Neutrophil (primary cell): ENCODE measurements around the gene SCO2.

Experiments used
- H3K27ac ChIP-seq: fragments of 200-600 bp; sonication (generic); 2 replicates; pipeline ENCODE4 v1.5.1; 2016; ENCODE audit warnings: mild to moderate bottlenecking, moderate library complexity
- H3K27me3 ChIP-seq: fragments of 200-600 bp; sonication (generic); 2 replicates; pipeline ENCODE4 v1.6.0; 2016; ENCODE audit warnings: mild to moderate bottlenecking
- H3K36me3 ChIP-seq: fragments of 200-600 bp; sonication (generic); 2 replicates; pipeline ENCODE4 v1.5.1; 2017
- H3K4me1 ChIP-seq, 2 experiments: fragments of 200-600 bp in 1 of 2; sonication (generic) in 1 of 2; 1 replicate in 1 of 2; 2 replicates in 1 of 2; pipeline versions ENCODE4 v1.5.1 to v1.6.1; 2013 to 2016; ENCODE audit warnings: low read depth in 1 of 2, low read length in 1 of 2, mild to moderate bottlenecking in 1 of 2, moderate library complexity in 1 of 2; ENCODE audit not compliant: control insufficient read depth in 1 of 2, insufficient read depth in 1 of 2
- H3K4me3 ChIP-seq, 2 experiments: fragments of 200-600 bp in 1 of 2; sonication (generic) in 1 of 2; 1 replicate in 1 of 2; 2 replicates in 1 of 2; pipeline ENCODE4 v1.5.1; 2013 to 2016; ENCODE audit warnings: low read depth in 1 of 2, low read length in 1 of 2, mild to moderate bottlenecking in 1 of 2, moderate library complexity in 1 of 2
- H3K9me3 ChIP-seq: fragments of 200-600 bp; sonication (generic); 2 replicates; pipeline ENCODE4 v1.5.1; 2016
- TF ChIP-seq, protein P1 (sequence below): fragments of 200-600 bp; sonication (generic); IDR thresholded peaks from 2 replicates; pipeline ENCODE4 v1.5.1; 2016; ENCODE audit warnings: antibody characterized with exemption

Gene SCO2, protein sequence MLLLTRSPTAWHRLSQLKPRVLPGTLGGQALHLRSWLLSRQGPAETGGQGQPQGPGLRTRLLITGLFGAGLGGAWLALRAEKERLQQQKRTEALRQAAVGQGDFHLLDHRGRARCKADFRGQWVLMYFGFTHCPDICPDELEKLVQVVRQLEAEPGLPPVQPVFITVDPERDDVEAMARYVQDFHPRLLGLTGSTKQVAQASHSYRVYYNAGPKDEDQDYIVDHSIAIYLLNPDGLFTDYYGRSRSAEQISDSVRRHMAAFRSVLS

DNA sequence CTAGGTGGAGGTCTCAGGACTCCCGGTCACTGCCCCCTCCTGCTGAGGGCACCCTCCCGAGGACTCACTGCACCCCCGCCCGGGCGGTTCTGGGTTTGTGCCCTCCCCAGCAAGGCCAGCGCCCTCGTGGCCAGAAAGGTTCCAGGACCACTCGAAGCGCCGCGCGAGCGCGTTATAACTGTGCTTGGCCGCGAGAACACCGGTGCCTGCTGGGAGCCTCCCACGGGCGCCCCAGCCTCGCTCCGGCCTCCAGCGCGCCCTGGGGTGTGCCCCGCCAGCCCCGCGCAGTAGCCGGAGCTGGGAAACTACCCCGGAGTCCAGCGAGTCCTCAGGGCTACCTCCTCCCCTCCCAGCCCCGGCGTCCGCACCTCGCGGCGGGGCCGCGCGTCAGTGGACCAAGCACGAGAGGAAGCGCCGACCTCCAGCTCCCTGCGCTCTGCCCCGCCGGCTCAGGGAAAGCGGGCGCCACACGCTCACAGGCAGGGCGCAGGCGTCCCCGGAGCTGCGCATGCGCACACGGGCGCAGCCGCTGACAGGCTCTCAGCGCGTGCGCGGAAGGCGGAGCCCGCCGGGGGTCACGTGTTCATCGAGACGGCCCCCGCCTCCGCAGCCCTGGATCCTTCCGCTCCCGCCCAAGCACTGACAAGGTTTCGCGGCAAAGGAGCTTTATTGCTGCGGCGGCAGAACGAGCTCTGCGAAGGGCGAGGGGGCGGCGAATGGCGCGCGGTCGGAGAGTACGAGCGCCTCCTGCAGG lies at the start of gene SCO2:
TSS of gene SCO2 (minus strand) at position 495 of the 754 bp plus-strand sequence. CDS start 1,187 bp downstream, outside the sequence.
- H3K27me3 ChIP-seq: no peaks in the 10 kb centered on the region
- peak within 1 kb of the TSS; percentile 81 to 98 for H3K4me3 ChIP-seq
- H3K4me1 ChIP-seq: peaks cover 44 to 46% of the 10 kb centered on the region in 2 experiments
- H3K9me3 ChIP-seq: no peaks in the 10 kb centered on the region
- peak within 1 kb of the TSS; percentile 98 for H3K27ac ChIP-seq
- H3K36me3 ChIP-seq: peaks cover 52% of the 10 kb centered on the region
- TF ChIP-seq, protein P1, sequence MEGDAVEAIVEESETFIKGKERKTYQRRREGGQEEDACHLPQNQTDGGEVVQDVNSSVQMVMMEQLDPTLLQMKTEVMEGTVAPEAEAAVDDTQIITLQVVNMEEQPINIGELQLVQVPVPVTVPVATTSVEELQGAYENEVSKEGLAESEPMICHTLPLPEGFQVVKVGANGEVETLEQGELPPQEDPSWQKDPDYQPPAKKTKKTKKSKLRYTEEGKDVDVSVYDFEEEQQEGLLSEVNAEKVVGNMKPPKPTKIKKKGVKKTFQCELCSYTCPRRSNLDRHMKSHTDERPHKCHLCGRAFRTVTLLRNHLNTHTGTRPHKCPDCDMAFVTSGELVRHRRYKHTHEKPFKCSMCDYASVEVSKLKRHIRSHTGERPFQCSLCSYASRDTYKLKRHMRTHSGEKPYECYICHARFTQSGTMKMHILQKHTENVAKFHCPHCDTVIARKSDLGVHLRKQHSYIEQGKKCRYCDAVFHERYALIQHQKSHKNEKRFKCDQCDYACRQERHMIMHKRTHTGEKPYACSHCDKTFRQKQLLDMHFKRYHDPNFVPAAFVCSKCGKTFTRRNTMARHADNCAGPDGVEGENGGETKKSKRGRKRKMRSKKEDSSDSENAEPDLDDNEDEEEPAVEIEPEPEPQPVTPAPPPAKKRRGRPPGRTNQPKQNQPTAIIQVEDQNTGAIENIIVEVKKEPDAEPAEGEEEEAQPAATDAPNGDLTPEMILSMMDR: peak; percentile 50

DNA sequence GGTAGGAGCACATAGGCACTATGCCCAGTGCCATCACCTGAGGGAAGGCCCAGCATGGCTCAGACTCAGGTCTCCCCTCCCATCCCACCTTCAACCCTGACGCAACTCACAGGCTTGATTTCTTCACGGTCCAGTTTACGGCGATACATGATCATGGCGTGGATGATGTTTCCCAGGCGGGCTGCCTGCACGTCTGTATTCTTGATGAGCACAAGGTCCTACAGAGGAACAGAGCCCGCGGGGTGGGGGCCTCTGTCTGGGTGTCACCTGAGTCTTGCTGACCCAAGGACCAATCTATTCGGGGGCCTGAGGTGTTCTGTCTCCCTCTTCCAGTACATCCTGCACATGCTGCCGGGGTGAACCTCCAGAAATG lies 49.0 kb upstream of the SCO2 start:
- Histone ChIP-seq H3K4me1 (no peaks in the 10 kb centered on the region), H3K27ac (no peak overlapping the region), H3K36me3 (peaks cover 81% of the 10 kb centered on the region), H3K9me3 (no peaks in the 10 kb centered on the region), H3K4me3 (no peak overlapping the region), H3K27me3 (peaks cover 18% of the 10 kb centered on the region)
- TF ChIP-seq, protein P1: no peak

DNA sequence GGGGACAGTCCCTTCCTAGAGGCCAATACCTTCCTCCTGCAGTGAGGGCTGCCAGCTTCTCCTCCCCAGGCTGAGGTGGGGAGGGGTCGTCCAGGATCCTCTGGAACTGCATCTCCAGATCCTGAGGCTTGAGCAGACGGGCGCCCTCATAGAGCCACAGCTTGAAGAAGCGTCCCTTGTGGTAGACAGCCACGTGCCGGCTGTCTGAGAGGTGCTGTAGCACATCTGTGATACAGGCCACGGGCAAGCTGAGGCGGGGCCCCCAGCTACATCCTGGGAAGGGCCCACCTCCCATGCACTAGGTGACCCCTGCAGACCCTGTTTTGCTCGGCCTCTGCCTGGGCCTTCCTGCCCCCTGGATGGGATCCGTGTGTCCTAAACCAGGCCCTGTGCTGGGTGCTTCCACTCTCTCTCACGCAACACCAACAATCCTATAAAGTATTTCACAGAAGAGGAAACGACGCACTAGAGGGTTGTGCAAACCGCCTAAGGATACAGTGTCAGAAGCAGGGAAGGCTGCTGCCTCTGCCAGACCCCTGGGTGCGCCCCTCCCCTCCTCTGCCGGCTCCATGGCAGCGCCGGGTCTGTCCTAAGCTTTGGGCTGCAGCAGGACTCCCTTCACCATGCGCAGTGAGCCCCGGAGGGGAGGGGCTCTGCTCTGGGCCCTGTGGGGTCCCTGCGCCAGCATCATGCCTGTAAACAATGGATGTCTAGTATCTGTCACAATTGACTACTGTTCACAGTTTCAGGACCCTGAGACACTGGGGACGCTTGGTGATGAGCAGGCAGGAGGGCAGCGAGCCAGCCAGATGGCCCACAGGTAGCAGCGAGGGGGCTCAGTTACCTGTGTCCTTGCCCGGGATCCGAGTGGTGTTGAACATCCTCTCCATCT lies 48.3 kb upstream of the SCO2 start:
- H3K4me3 ChIP-seq: no peak overlapping the region
- TF ChIP-seq, protein P1: no peak
- no peaks in the 10 kb centered on the region for H3K9me3 ChIP-seq
- H3K4me1 ChIP-seq: no peaks in the 10 kb centered on the region
- peaks cover 18% of the 10 kb centered on the region for H3K27me3 ChIP-seq
- H3K27ac ChIP-seq: no peak overlapping the region
- H3K36me3 ChIP-seq: peaks cover 81% of the 10 kb centered on the region

DNA sequence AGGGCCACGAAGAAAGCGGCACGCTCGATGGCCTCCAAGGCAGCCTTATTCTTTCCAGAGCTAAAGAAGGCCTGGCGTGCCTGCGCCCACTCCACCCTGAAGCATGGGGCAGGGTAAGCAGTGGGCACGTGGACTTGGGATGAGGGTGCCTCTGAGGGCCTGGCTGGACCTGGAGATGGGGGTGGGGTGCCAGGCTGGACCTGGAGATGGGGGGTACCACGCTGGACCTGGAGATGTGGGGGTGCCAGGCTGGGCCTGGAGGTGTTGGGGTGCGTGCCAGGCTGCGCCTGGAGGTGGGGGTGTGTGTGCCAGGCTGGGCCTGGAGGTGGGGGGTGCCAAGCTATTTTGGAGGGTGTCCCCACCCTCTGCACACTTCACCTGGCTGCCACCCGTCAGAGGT lies 47.6 kb upstream of the SCO2 start:
- Histone ChIP-seq H3K4me1 (no peaks in the 10 kb centered on the region), H3K27me3 (peaks cover 10% of the 10 kb centered on the region), H3K27ac (no peak overlapping the region), H3K36me3 (peaks cover 83% of the 10 kb centered on the region), H3K4me3 (no peak overlapping the region), H3K9me3 (no peaks in the 10 kb centered on the region)
- TF ChIP-seq, protein P1: no peak
